Activated CD8-positive, alpha-beta memory T cell treated with anti-CD3 and anti-CD28 coated beads for 36 hours (primary cell): ENCODE results near the gene NRG2. TPM values are rescaled to one million over a fixed set of nuclear protein-coding genes. Genes with fewer than 3 reads are reported as not detected.

Experiments
- CTCF ChIA-PET: fragments of 350-600 bp; sonication (Branson Sonifier 250); formaldehyde crosslinking; loops from one replicate; lab custom pipeline; 2021; ENCODE audit warnings: antibody characterized with exemption; lab: Charles Lee
- POLR2A ChIA-PET: fragments of 350-600 bp; sonication (Branson Sonifier 250); formaldehyde crosslinking; loops from one replicate; lab custom pipeline; 2021; ENCODE audit warnings: antibody characterized with exemption; lab: Charles Lee
- total RNA-seq, 2 experiments: library from RNA; stranded (reverse); gene quantifications; one replicate each; pipeline ENCODE4 v1.2.3, GENCODE V29; 2021

Gene NRG2
- total RNA-seq, 2 experiments from 2014 or later, result 0.15 to 0.17 TPM

GRCh38 chr5:139807647-139808030, 235.5 kb downstream of the NRG2 start:
- ChIA-PET POLR2A (no interaction called here), CTCF (interaction anchor here (1.6 kb wide), 1 partner anchor 161 kb away, joined by 3 read pairs; no protein-coding TSS in a partner anchor)

GRCh38 chr5:139806726-139807646, 236.1 kb downstream of the NRG2 start:
- CTCF ChIA-PET, result interaction anchor here (1.0 to 1.6 kb wide), 3 partner anchors 20 to 162 kb away, joined by 3 read pairs; no protein-coding TSS in a partner anchor
- POLR2A ChIA-PET, result no interaction called here

GRCh38 chr5:139806111-139806510, 237.0 kb downstream of the NRG2 start:
- ChIA-PET CTCF (interaction anchor here (1.0 to 1.2 kb wide), 2 partner anchors 19 to 163 kb away, joined by 3 read pairs; no protein-coding TSS in a partner anchor), POLR2A (no interaction called here)

- ChIA-PET CTCF (no interaction called here), POLR2A (no interaction called here)
Measured at GRCh38 chr5:139805545-139805944, 237.6 kb downstream of the NRG2 start.

GRCh38 chr5:139804800-139805397, 238.2 kb downstream of the NRG2 start:
- ChIA-PET CTCF (no interaction called here), POLR2A (no interaction called here)

GRCh38 chr5:139803978-139804377, 239.1 kb downstream of the NRG2 start:
- ChIA-PET POLR2A (no interaction called here), CTCF (no interaction called here)

GRCh38 chr5:139799359-139799758, 243.7 kb downstream of the NRG2 start:
- CTCF ChIA-PET, result interaction anchor here (0.6 to 3.8 kb wide), 3 partner anchors 12 to 169 kb away, joined by 3 to 26 read pairs (median 5); no protein-coding TSS in a partner anchor
- POLR2A ChIA-PET, result no interaction called here

GRCh38 chr5:139798883-139799282, 244.2 kb downstream of the NRG2 start:
- POLR2A ChIA-PET, result no interaction called here
- CTCF ChIA-PET, result interaction anchor here (1.6 to 3.8 kb wide), 2 partner anchors 11 to 170 kb away, joined by 7 to 26 read pairs; no protein-coding TSS in a partner anchor

- POLR2A ChIA-PET, result no interaction called here
- CTCF ChIA-PET, result interaction anchor here (0.6 to 3.8 kb wide), 5 partner anchors 10 to 342 kb away, joined by 3 to 26 read pairs (median 3); no protein-coding TSS in a partner anchor
Measured at GRCh38 chr5:139797856-139798510, 245.1 kb downstream of the NRG2 start.

GRCh38 chr5:139797335-139797734, 245.8 kb downstream of the NRG2 start:
- CTCF ChIA-PET, result interaction anchor here (1.0 to 3.8 kb wide), 4 partner anchors 10 to 171 kb away, joined by 3 to 26 read pairs (median 5); no protein-coding TSS in a partner anchor

More at GRCh38 chr5:139797335-139797734, 245.8 kb downstream of the NRG2 start:
- POLR2A ChIA-PET, result no interaction called here

Other genes with a start within 250 kb of the NRG2 start
- not detected for gene PSD2, start 247.5 kb downstream of the NRG2 start, total RNA-seq
- gene PURA, start 70.8 kb upstream of the NRG2 start, total RNA-seq, result 10 to 100 TPM; 13.1 to 13.3 TPM
- 1 to 10 TPM; 2.4 to 2.8 TPM for gene IGIP, start 82.6 kb upstream of the NRG2 start, total RNA-seq
- 10 to 100 TPM; 20.7 to 21.5 TPM for gene CYSTM1, start 131.9 kb upstream of the NRG2 start, total RNA-seq